Measurements from ENCODE around the gene RAB29.

DNA sequence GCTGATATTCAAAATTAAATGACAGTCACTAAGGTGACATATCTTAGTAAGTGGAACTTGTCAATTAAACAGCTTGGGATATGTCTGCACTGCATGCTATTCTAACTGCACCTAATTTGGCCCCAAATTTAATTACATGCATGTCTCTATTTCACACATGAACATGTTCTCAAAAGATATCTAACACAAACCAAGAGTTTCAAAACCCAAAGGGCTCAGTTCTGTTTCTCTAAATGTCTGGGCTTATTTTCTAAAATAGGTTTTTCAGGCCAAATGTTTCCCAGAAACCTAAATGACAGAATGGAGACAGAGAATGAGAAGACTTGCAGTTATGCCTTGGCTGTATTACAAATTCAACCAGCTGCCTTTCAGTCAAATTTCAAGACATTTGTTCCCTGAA lies 11.3 kb downstream of the RAB29 start:
- TF ChIP-seq, protein P1, sequence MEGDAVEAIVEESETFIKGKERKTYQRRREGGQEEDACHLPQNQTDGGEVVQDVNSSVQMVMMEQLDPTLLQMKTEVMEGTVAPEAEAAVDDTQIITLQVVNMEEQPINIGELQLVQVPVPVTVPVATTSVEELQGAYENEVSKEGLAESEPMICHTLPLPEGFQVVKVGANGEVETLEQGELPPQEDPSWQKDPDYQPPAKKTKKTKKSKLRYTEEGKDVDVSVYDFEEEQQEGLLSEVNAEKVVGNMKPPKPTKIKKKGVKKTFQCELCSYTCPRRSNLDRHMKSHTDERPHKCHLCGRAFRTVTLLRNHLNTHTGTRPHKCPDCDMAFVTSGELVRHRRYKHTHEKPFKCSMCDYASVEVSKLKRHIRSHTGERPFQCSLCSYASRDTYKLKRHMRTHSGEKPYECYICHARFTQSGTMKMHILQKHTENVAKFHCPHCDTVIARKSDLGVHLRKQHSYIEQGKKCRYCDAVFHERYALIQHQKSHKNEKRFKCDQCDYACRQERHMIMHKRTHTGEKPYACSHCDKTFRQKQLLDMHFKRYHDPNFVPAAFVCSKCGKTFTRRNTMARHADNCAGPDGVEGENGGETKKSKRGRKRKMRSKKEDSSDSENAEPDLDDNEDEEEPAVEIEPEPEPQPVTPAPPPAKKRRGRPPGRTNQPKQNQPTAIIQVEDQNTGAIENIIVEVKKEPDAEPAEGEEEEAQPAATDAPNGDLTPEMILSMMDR (IDR thresholded peaks at IDR 0.05; ENCODE audit: poor library complexity, severe bottlenecking), result no peak
- TF ChIP-seq POLR2AphosphoS5 (IDR thresholded peaks at IDR 0.05), result no peak

Measured in neural cell (in vitro differentiated cells).